Measurements from ENCODE around the gene FAM78A. TPM values are rescaled to one million over a fixed set of nuclear protein-coding genes. Genes with fewer than 3 reads are reported as not detected.

The FAM78A gene
- total and polyA plus RNA-seq, 10 donors: 17.0 to 40.3 (median 28.5) TPM

DNA sequence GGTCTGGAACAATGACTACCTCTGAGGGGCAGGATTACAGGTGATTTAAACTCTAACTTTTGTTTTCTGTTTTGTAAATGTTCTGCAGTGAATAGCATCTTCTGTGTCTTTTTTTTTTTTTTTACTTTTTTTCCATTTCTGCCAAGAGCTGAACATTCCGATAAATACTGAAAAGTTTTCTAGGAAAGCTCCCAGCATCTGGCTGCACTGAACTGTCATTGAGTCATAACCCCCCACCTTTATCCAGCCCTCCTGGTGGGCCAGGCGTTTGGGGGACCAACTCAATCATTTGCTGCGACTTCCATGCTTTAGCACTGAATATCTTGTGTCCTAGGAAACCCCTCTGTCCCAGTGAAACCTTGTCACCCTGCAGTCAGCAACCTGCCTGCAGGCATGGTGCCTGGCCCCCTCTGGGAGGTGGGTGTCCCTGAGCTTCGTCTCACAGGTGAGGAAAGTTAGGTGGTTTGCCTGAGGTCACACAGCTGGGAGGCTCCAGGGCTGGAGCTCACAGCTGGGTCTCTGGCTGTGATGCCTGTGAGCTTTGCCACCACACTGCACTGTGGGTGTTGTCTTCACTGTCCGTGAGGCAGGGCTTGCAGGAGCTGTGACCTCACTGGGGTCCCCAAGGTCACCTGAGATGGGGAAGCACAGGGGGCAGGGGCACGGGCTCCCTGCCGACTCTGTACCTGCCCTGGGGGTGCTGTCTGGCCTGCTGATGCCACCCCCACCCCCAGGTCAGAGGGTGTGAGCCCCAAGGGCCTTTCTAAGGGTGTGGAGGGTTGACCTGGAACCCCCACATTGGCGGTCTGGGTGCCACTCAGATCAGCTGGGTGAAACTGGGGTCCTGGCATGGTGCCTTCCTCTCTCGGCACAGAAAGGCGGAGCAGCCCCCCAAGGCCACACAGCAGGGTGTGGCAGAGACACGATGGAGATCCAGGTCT, 27.3 kb upstream of the FAM78A start:
- Histone ChIP-seq H3K4me1 (peaks cover 0 to 4% (median 0%) of the 10 kb centered on the region in 6 donors), H3K27ac (no peak overlapping the region), H3K36me3 (no peaks in the 10 kb centered on the region), H3K27me3 (replicated peaks in 1 of 7) (no peaks in the 10 kb centered on the region), H3K9me3 (no peaks in the 10 kb centered on the region), H3K4me3 (no peak overlapping the region)
- DNase-seq: no peak
- WGBS, 5 donors: 73 to 85% (median 80%) methylated on average over 8 to 11 of the region's 11 CpGs
- intact Hi-C loops (cut with DNase I; ENCODE audit: low total_unique reads): no loop called here
- TF ChIP-seq POLR2AphosphoS5 (IDR thresholded peaks at IDR 0.05): no peak
- no peak for TF ChIP-seq CTCF (IDR thresholded peaks at IDR 0.05 in 8 of 11, conservative IDR thresholded peaks at IDR 0.05 in 3 of 11)

GRCh38 chr9:131302244-131303075, 26.1 kb upstream of the FAM78A start:
- no peak for DNase-seq
- Histone ChIP-seq H3K27me3 (replicated peaks in 1 of 7) (no peaks in the 10 kb centered on the region), H3K9me3 (no peaks in the 10 kb centered on the region), H3K27ac (no peak overlapping the region), H3K36me3 (no peaks in the 10 kb centered on the region), H3K4me3 (no peak overlapping the region), H3K4me1 (peaks cover 0 to 4% (median 0%) of the 10 kb centered on the region in 6 donors)
- no peak for TF ChIP-seq CTCF (IDR thresholded peaks at IDR 0.05 in 8 of 11, conservative IDR thresholded peaks at IDR 0.05 in 3 of 11)
- TF ChIP-seq POLR2AphosphoS5 (IDR thresholded peaks at IDR 0.05): no peak
- no peak for TF ChIP-seq POLR2A (IDR thresholded peaks at IDR 0.05)
- intact Hi-C loops (cut with DNase I; ENCODE audit: low total_unique reads): no loop called here
- WGBS, 5 donors: 67 to 83% (median 67%) methylated on average over 9 to 16 of the region's 16 CpGs

GRCh38 chr9:131300444-131300843, 24.1 kb upstream of the FAM78A start:
- TF ChIP-seq CTCF (IDR thresholded peaks at IDR 0.05 in 8 of 11, conservative IDR thresholded peaks at IDR 0.05 in 3 of 11): no peak
- TF ChIP-seq POLR2A (IDR thresholded peaks at IDR 0.05): no peak
- H3K9me3 ChIP-seq: no peaks in the 10 kb centered on the region
- no peak overlapping the region for H3K4me3 ChIP-seq
- intact Hi-C loops (cut with DNase I; ENCODE audit: low total_unique reads): no loop called here
- H3K36me3 ChIP-seq: no peaks in the 10 kb centered on the region
- no peaks in the 10 kb centered on the region for H3K27me3 ChIP-seq (replicated peaks in 1 of 7)
- DNase-seq: no peak
- H3K4me1 ChIP-seq: peaks cover 0 to 4% (median 0%) of the 10 kb centered on the region in 6 donors
- no peak overlapping the region for H3K27ac ChIP-seq

GRCh38 chr9:131299961-131300347, 23.6 kb upstream of the FAM78A start:
- intact Hi-C loops (cut with DNase I; ENCODE audit: low total_unique reads): no loop called here
- WGBS, 5 donors: 70 to 86% (median 73%) methylated on average over 4 to 5 of the region's 5 CpGs
- no peak overlapping the region for H3K4me3 ChIP-seq

More at GRCh38 chr9:131299961-131300347, 23.6 kb upstream of the FAM78A start:
- DNase-seq: no peak
- Histone ChIP-seq H3K4me1 (peaks cover 0 to 4% (median 0%) of the 10 kb centered on the region in 6 donors), H3K9me3 (no peaks in the 10 kb centered on the region), H3K27me3 (replicated peaks in 1 of 7) (no peaks in the 10 kb centered on the region), H3K36me3 (no peaks in the 10 kb centered on the region), H3K27ac (no peak overlapping the region)
- TF ChIP-seq CTCF (IDR thresholded peaks at IDR 0.05 in 8 of 11, conservative IDR thresholded peaks at IDR 0.05 in 3 of 11): no peak
- TF ChIP-seq POLR2A (IDR thresholded peaks at IDR 0.05): no peak
- no peak for TF ChIP-seq POLR2AphosphoS5 (IDR thresholded peaks at IDR 0.05)

Measured in spleen (tissue), 11 donors.